Hematopoietic multipotent progenitor cell (in vitro differentiated cells): Measurements from ENCODE around the gene SRGAP1. TPM values are rescaled to one million over a fixed set of nuclear protein-coding genes. Genes with fewer than 3 reads are reported as not detected.
"Not testable (repeated sequence)": the region's sequence is repeated elsewhere in the genome, so short reads cannot be mapped to it uniquely, and the experiment has no call there.

ENCODE experiments used
- DNase-seq, 3 donors: peaks; one replicate each; pipeline ENCODE4 v3.0.0-alpha.2; 2011 to 2015; ENCODE audit warnings: low read depth in 2 of 3, low spot score in 2 of 3
- total RNA-seq: library from RNA; depleted of rRNA; stranded (reverse); fragments of >200 nt; gene quantifications from one replicate; pipeline ENCODE4 v1.2.3, GENCODE V29; 2012

Gene SRGAP1
- total RNA-seq, 1 donor, result 0.27 TPM

- no peak for DNase-seq
Observed at GRCh38 chr12:63997198-63997597, 152.7 kb downstream of the SRGAP1 start.

GRCh38 chr12:63998584-63998983 lies 154.1 kb downstream of the SRGAP1 start:
- no peak for DNase-seq

GRCh38 chr12:63999853-64000252 lies 155.4 kb downstream of the SRGAP1 start:
- DNase-seq, result no peak

GRCh38 chr12:64001439-64001838 lies 156.9 kb downstream of the SRGAP1 start:
- no peak for DNase-seq

GRCh38 chr12:64004641-64005040 lies 160.1 kb downstream of the SRGAP1 start:
- no peak for DNase-seq

- no peak for DNase-seq
Observed at GRCh38 chr12:64006211-64006825, 161.8 kb downstream of the SRGAP1 start.

GRCh38 chr12:64007853-64008252 lies 163.4 kb downstream of the SRGAP1 start:
- no peak for DNase-seq

- DNase-seq, result no peak
Observed at GRCh38 chr12:64008596-64008995, 164.1 kb downstream of the SRGAP1 start.

GRCh38 chr12:64009321-64010068 lies 165.0 kb downstream of the SRGAP1 start:
- no peak for DNase-seq

- no peak for DNase-seq
Observed at GRCh38 chr12:64010069-64010686, 165.7 kb downstream of the SRGAP1 start.

- no peak for DNase-seq
Observed at GRCh38 chr12:64016521-64016920, 172.0 kb downstream of the SRGAP1 start.

- not testable (repeated sequence) for DNase-seq
Observed at GRCh38 chr12:64018116-64018515, 173.6 kb downstream of the SRGAP1 start.

GRCh38 chr12:64018524-64018923 lies 174.0 kb downstream of the SRGAP1 start:
- DNase-seq, result no peak

- no peak for DNase-seq
Observed at GRCh38 chr12:64019101-64019500, 174.6 kb downstream of the SRGAP1 start.

GRCh38 chr12:64019654-64020053 lies 175.2 kb downstream of the SRGAP1 start:
- no peak for DNase-seq

GRCh38 chr12:64025174-64025958 lies 180.9 kb downstream of the SRGAP1 start:
- DNase-seq, result no peak

GRCh38 chr12:64027311-64027710 lies 182.8 kb downstream of the SRGAP1 start:
- no peak for DNase-seq

- no peak for DNase-seq
Observed at GRCh38 chr12:64028541-64028940, 184.0 kb downstream of the SRGAP1 start.

GRCh38 chr12:64029013-64029857 lies 184.7 kb downstream of the SRGAP1 start:
- no peak for DNase-seq

- no peak for DNase-seq
Observed at GRCh38 chr12:64030155-64030554, 185.7 kb downstream of the SRGAP1 start.
